Naive B cell (primary cell): ENCODE results near the gene TAPBPL. TPM values are rescaled to one million over a fixed set of nuclear protein-coding genes. Genes with fewer than 3 reads are reported as not detected.
A peak's percentile ranks its signal among the peaks of the same experiment; 100 is the strongest.
"Not testable (repeated sequence)": the region's sequence is repeated elsewhere in the genome, so short reads cannot be mapped to it uniquely, and the experiment has no call there.

Experiments
- ATAC-seq, 2 donors: fragments of 150-1000 bp; cut with Tn5 transposase; 2 replicates each; pipeline ENCODE4 v1.10.0; 2021; ENCODE audit warnings: low read depth in 2 of 2, mild to moderate bottlenecking in 2 of 2, moderate library complexity in 2 of 2
- DNase-seq: peaks from one replicate; pipeline ENCODE4 v3.0.0; 2022
- H3K27ac Mint-ChIP-seq, 6 donors: one replicate each; pipeline ENCODE4 v1.8.0; 2020 to 2022; ENCODE audit warnings: mild to moderate bottlenecking in 6 of 6, mixed read lengths in 6 of 6, moderate library complexity in 5 of 6, inconsistent platforms in 2 of 6
- H3K27me3 Mint-ChIP-seq, 3 donors: one replicate each; pipeline ENCODE4 v1.8.0; 2021 to 2022; ENCODE audit warnings: mixed read lengths in 3 of 3, mild to moderate bottlenecking in 1 of 3
- H3K36me3 Mint-ChIP-seq, 2 donors: one replicate each; pipeline ENCODE4 v1.8.0; 2020 to 2022; ENCODE audit warnings: mixed read lengths in 2 of 2, inconsistent platforms in 1 of 2, mild to moderate bottlenecking in 1 of 2
- H3K4me1 Mint-ChIP-seq, 3 donors: one replicate each; pipeline ENCODE4 v1.8.0; 2020 to 2022; ENCODE audit warnings: mixed read lengths in 3 of 3, inconsistent platforms in 1 of 3, mild to moderate bottlenecking in 1 of 3, moderate library complexity in 1 of 3
- H3K4me3 Mint-ChIP-seq, 8 donors: one replicate each; pipeline ENCODE4 v1.8.0; 2020 to 2022; ENCODE audit warnings: mild to moderate bottlenecking in 8 of 8, mixed read lengths in 8 of 8, moderate library complexity in 8 of 8, inconsistent platforms in 2 of 8
- H3K9me3 Mint-ChIP-seq, 7 donors: one replicate each; pipeline ENCODE4 v1.8.0; 2020 to 2022; ENCODE audit warnings: mixed read lengths in 7 of 7, mild to moderate bottlenecking in 5 of 7, inconsistent platforms in 2 of 7, moderate library complexity in 1 of 7
- polyA plus RNA-seq, 6 donors: library from polyadenylated mRNA; unstranded; fragments of 300-500 nt; fragmentation: Illumina TruSeq; gene quantifications; one replicate each; pipeline ENCODE4 v1.2.3, GENCODE V29; 2021; ENCODE audit warnings: low read depth in 6 of 6

TAPBPL gene
- polyA plus RNA-seq, 6 donors from 2014 or later: 61.0 to 128 (median 108) TPM

- no peak for ATAC-seq
- DNase-seq: no peak
- Mint-ChIP-seq H3K27ac (peak overlapping the region; percentile 38 to 96 (median 92)), H3K9me3 (no peaks in the 10 kb centered on the region), H3K27me3 (no peaks in the 10 kb centered on the region), H3K36me3 (peaks cover 0 to 5% of the 10 kb centered on the region in 2 donors), H3K4me3 (peak overlapping the region; percentile 77 to 98 (median 94)), H3K4me1 (peaks cover 47 to 57% (median 50%) of the 10 kb centered on the region in 3 donors)
Observed at GRCh38 chr12:6469609-6470374, 17.9 kb downstream of the TAPBPL start.

DNA sequence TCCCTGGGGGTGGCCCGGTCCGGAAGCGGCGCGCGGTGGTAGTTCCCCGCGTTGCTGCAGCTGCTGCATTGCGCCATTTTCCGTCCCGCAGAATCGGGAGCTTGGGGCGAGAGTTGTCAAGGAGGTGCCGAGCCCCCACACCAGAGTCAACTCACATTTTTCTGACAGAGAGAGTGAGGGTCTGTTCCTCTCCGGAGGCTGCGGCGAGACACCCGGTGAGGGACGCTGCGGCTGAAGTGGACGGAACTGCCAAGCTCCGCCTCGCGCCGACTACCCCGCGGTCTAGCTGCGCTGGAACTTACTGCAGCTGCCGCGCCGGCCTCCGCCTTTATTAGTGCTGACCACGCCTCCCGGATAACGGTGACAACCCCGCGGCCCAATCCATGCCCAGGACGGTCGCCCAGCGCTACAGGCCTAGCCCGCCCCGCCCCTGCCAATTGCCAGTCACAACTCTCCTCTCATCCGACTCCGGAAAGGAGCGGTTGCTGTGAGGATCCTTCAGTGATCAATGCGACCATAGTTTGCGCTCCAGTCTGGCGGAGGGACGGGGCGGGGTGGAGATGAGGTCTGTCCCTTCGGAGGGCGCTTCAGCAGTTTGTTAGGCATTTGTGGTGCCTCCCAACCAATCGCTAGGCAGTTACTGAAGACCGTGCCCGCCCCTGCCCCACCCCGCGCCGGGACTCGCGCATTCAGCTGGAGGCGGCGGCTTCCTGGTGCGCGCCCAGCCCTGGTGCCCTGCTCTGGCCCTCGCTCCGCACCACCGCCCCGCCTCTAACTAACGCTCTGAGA, 18.7 kb downstream of the TAPBPL start, which contains the start of gene VAMP1:
VAMP1 (minus strand) TSS at position 303 of the 789 bp plus-strand sequence; CDS start at position 157, 146 bp downstream.
- H3K4me1 Mint-ChIP-seq: peaks cover 45 to 52% (median 46%) of the 10 kb centered on the region in 3 donors

DNA sequence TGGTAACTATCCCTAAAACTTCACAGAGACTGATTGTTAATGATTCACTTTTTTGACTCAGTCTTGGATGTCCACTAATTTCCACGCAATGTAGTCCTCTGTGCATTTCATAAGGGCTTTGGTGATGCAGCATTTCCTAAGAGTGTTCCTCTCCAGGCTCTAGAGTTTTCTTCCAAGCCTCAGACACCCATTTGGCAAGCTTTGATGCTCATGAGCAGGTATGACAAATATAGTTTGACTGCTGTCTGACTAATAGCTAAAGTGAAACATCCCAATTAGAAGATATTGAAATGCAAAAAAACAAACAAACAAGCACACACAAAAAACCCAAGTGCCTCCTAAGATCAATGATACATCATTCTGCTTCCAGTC, 20.1 kb downstream of the TAPBPL start:
- H3K27me3 Mint-ChIP-seq: peaks cover 0 to 8% (median 2%) of the 10 kb centered on the region in 3 donors
- no peak for ATAC-seq
- peaks cover 32 to 39% (median 34%) of the 10 kb centered on the region in 3 donors for H3K4me1 Mint-ChIP-seq

More for the DNA sequence above, 18.7 kb downstream of the TAPBPL start, which contains the start of gene VAMP1:
- ATAC-seq: peak; percentile 90 to 91
- peak; percentile 95 for DNase-seq
- Mint-ChIP-seq H3K9me3 (no peaks in the 10 kb centered on the region), H3K27ac (peak within 1 kb of the TSS; percentile 87 to 96 (median 94)), H3K36me3 (peaks cover 0 to 3% of the 10 kb centered on the region in 2 donors), H3K27me3 (no peaks in the 10 kb centered on the region), H3K4me3 (peak within 1 kb of the TSS; percentile 77 to 98 (median 94))

DNA sequence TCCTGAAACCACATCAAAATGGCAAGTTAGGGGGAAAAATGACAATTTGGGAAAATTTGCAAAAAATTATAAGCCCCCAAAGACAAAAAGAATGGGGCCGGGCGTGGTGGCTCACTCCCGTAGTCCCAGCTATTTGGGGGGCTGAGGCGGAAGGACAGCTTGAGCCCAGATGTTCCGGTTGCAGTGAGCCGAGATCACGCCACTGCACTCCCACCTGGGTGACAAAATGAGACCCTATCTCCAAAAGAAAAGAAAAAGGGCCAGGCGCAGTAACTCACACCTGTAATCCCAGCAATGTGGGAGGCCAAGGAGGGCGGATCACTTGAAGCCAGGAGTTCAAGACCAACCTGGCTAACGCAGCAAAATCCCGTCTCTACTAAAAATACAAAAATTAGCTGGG, 20.6 kb downstream of the TAPBPL start:
- DNase-seq: no peak
- ATAC-seq: no peak
- Mint-ChIP-seq H3K36me3 (no peaks in the 10 kb centered on the region), H3K27ac (peak overlapping the region in 1 of 6 donors; percentile 66), H3K4me1 (peaks cover 27 to 34% (median 29%) of the 10 kb centered on the region in 3 donors), H3K9me3 (no peaks in the 10 kb centered on the region), H3K4me3 (peak overlapping the region in 3 of 8 donors; percentile 7 to 98 (median 59)), H3K27me3 (peaks cover 0 to 8% (median 5%) of the 10 kb centered on the region in 3 donors)

More for the DNA sequence above, 20.1 kb downstream of the TAPBPL start:
- H3K27ac Mint-ChIP-seq: peak overlapping the region in 2 of 6 donors; percentile 3 to 66
- DNase-seq: no peak
- H3K4me3 Mint-ChIP-seq: peak overlapping the region in 4 of 8 donors; percentile 7 to 98 (median 72)
- no peaks in the 10 kb centered on the region for H3K9me3 Mint-ChIP-seq
- H3K36me3 Mint-ChIP-seq: no peaks in the 10 kb centered on the region

- H3K27ac Mint-ChIP-seq, DNase-seq, H3K9me3 Mint-ChIP-seq, H3K4me3 Mint-ChIP-seq, H3K36me3 Mint-ChIP-seq, ATAC-seq, H3K4me1 Mint-ChIP-seq: not testable (repeated sequence)
- H3K27me3 Mint-ChIP-seq: peaks cover 4 to 15% (median 12%) of the 10 kb centered on the region in 3 donors
Observed at GRCh38 chr12:6475233-6475975, 23.6 kb downstream of the TAPBPL start.

DNA sequence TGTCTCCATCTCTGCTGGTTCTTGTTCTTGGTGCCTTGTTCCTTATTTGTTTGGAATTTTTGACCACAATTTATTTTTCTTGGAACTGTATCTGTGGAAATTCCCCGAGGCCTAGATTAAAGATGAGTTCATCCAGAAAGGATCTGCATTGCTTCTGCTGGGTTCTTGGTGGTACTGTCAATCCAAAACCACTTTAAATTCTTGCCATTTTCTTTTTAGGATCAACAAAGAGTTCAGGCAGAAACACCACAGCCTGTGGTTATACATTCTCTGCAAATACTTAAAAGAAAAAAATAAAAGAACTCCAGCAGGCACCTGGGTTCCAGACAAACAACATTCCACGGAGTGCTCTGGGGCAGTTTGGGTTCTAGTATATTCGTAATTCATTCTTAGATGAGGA, 24.6 kb downstream of the TAPBPL start:
- Mint-ChIP-seq H3K4me3 (no peak overlapping the region), H3K4me1 (peaks cover 0 to 1% (median 0%) of the 10 kb centered on the region in 3 donors), H3K36me3 (no peaks in the 10 kb centered on the region), H3K9me3 (no peaks in the 10 kb centered on the region), H3K27ac (no peak overlapping the region), H3K27me3 (peaks cover 4 to 16% (median 13%) of the 10 kb centered on the region in 3 donors)
- no peak for DNase-seq
- no peak for ATAC-seq

DNA sequence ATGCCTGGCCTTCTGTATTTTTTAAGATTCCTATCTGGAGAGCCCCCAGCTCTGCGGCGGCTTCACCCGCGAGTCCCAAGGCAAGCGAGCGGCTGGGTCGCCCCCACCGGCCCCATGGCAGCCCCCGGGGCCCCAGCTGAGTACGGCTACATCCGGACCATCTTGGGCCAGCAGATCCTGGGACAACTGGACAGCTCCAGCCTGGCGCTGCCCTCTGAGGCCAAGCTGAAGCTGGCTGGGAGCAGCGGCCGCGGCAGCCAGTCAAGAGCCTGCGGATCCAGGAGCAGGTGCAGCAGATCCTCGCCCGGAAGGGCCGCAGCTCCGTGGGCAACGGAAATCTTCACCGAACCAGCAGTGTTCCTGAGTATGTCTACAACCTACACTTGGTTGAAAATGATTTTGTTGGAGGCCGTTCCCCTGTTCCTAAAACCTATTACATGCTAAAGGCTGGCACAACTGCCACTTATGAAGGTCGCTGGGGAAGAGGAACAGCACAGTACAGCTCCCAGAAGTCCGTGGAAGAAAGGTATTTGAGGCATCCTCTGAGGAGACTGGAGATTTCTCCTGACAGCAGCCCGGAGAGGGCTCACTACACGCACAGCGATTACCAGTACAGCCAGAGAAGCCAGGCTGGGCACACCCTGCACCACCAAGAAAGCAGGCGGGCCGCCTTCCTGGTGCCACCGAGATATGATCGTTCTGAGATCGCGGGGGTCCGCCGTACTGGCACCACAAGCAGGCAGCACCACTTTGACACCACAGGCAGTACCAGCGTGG, 25.9 kb downstream of the TAPBPL start:
- peak overlapping the region in 1 of 6 donors; percentile 54 for H3K27ac Mint-ChIP-seq
- ATAC-seq, H3K4me3 Mint-ChIP-seq, H3K36me3 Mint-ChIP-seq, H3K9me3 Mint-ChIP-seq, H3K4me1 Mint-ChIP-seq, DNase-seq: not testable (repeated sequence)
- H3K27me3 Mint-ChIP-seq: peaks cover 5 to 16% (median 13%) of the 10 kb centered on the region in 3 donors

DNA sequence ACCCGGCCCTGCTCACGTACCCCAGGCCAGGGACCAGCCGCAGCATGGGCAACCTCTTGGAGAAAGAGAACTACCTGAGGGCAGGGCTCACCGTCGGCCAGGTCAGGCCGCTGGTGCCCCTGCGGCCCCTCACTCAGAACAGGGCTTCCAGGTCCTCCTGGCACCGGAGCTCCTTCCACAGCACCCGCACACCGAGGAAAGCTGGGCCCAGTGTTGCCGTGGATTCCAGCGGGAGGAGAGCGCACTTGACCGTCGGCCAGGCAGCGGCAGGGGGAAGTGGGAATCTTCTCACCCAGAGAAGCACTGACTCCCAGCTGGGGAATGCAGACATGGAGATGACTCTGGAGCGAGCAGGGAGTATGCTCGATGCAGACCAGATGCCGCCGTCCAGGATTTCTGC, 26.6 kb downstream of the TAPBPL start:
- DNase-seq (no peak), ATAC-seq (no peak)
- Mint-ChIP-seq H3K27me3 (peaks cover 11 to 16% (median 13%) of the 10 kb centered on the region in 3 donors), H3K4me3 (no peak overlapping the region), H3K9me3 (no peaks in the 10 kb centered on the region), H3K4me1 (no peaks in the 10 kb centered on the region), H3K36me3 (no peaks in the 10 kb centered on the region), H3K27ac (no peak overlapping the region)

- Mint-ChIP-seq H3K27ac (no peak overlapping the region), H3K4me1 (peaks cover 5 to 10% (median 7%) of the 10 kb centered on the region in 3 donors)
- no peak for ATAC-seq
Observed at GRCh38 chr12:6488240-6488639, 36.4 kb downstream of the TAPBPL start.

GRCh38 chr12:6489449-6489848, 37.6 kb downstream of the TAPBPL start:
- H3K4me3 Mint-ChIP-seq: no peak overlapping the region
- peaks cover 0 to 3% (median 0%) of the 10 kb centered on the region in 3 donors for H3K27me3 Mint-ChIP-seq
- H3K4me1 Mint-ChIP-seq: peaks cover 10 to 17% (median 13%) of the 10 kb centered on the region in 3 donors
- peaks cover 5 to 17% of the 10 kb centered on the region in 2 donors for H3K36me3 Mint-ChIP-seq
- H3K27ac Mint-ChIP-seq: no peak overlapping the region
- DNase-seq (no peak), ATAC-seq (no peak)
- H3K9me3 Mint-ChIP-seq: peaks cover 0 to 1% (median 0%) of the 10 kb centered on the region in 7 donors

More at GRCh38 chr12:6488240-6488639, 36.4 kb downstream of the TAPBPL start:
- no peak for DNase-seq
- Mint-ChIP-seq H3K4me3 (no peak overlapping the region), H3K36me3 (peaks cover 5 to 16% of the 10 kb centered on the region in 2 donors), H3K27me3 (peaks cover 0 to 5% (median 3%) of the 10 kb centered on the region in 3 donors), H3K9me3 (peaks cover 0 to 1% (median 0%) of the 10 kb centered on the region in 7 donors)

- H3K36me3 Mint-ChIP-seq: peaks cover 5 to 17% of the 10 kb centered on the region in 2 donors
- peak overlapping the region in 1 of 8 donors; percentile 32 for H3K4me3 Mint-ChIP-seq
- peaks cover 20 to 30% (median 24%) of the 10 kb centered on the region in 3 donors for H3K4me1 Mint-ChIP-seq
- not testable (repeated sequence) for DNase-seq, H3K27ac Mint-ChIP-seq, H3K27me3 Mint-ChIP-seq, ATAC-seq, H3K9me3 Mint-ChIP-seq
Observed at GRCh38 chr12:6490673-6491072, 38.8 kb downstream of the TAPBPL start.
